SU-DHL-6 (cell line): ENCODE data around the gene ELP6.

Source experiments
- H2AFZ ChIP-seq: fragments of 200-600 bp; sonication (generic); 2 replicates; pipeline ENCODE4 v1.6.1; 2014; ENCODE audit warnings: low read depth, mild to moderate bottlenecking, moderate library complexity, mixed read lengths, antibody characterized with exemption, low read length; ENCODE audit not compliant: severe bottlenecking
- H3F3A ChIP-seq: fragments of 200-600 bp; shearing (Covaris generic); 2 replicates; pipeline ENCODE4 v1.6.0; 2016; ENCODE audit warnings: antibody characterized with exemption, mild to moderate bottlenecking; ENCODE audit not compliant: insufficient read depth
- H3K27ac ChIP-seq: fragments of 200-600 bp; sonication (generic); 2 replicates; pipeline ENCODE4 v1.5.1; 2016; ENCODE audit warnings: low read depth, mild to moderate bottlenecking, low read length, moderate library complexity, mixed read lengths
- H3K27me3 ChIP-seq: fragments of 200-600 bp; sonication (generic), shearing (Covaris generic); 2 replicates; pipeline ENCODE4 v1.6.0; 2014; ENCODE audit warnings: mild to moderate bottlenecking, low read length
- H3K36me3 ChIP-seq: fragments of 200-600 bp; sonication (generic); 2 replicates; pipeline ENCODE4 v1.6.1; 2014; ENCODE audit warnings: mild to moderate bottlenecking, low read length, mixed read lengths
- H3K4me2 ChIP-seq: fragments of 300-600, 200-600 bp; shearing (Covaris generic), sonication (generic); 2 replicates; pipeline ENCODE4 v1.6.0; 2014; ENCODE audit warnings: low read length, low read depth, mild to moderate bottlenecking; ENCODE audit not compliant: poor library complexity, severe bottlenecking
- H3K4me3 ChIP-seq: fragments of 200-600 bp; sonication (generic); 2 replicates; pipeline ENCODE4 v1.5.1; 2014; ENCODE audit warnings: antibody characterized with exemption, low read length, mild to moderate bottlenecking, mixed read lengths; ENCODE audit not compliant: insufficient read depth, poor library complexity, severe bottlenecking
- H3K79me2 ChIP-seq: fragments of 200-600 bp; sonication (generic); 2 replicates; pipeline ENCODE4 v1.6.1; 2014; ENCODE audit warnings: mild to moderate bottlenecking, low read length, moderate library complexity; ENCODE audit not compliant: insufficient read depth
- H3K9ac ChIP-seq: fragments of 200-600 bp; sonication (generic); 2 replicates; pipeline ENCODE4 v1.7.0; 2014; ENCODE audit warnings: mild to moderate bottlenecking, low read length
- H3K9me2 ChIP-seq: fragments of 200-600 bp; sonication (generic); replicated peaks from 2 replicates; pipeline ENCODE4 v1.6.1; 2014; ENCODE audit warnings: low read length; ENCODE audit not compliant: insufficient read depth
- H3K9me3 ChIP-seq: fragments of 200-600 bp; sonication (generic); 2 replicates; pipeline ENCODE4 v1.6.1; 2014; ENCODE audit warnings: low read length, mixed read lengths; ENCODE audit not compliant: insufficient read depth
- H4K20me1 ChIP-seq: fragments of 200-600 bp; sonication (generic); 2 replicates; pipeline ENCODE4 v1.6.1; 2014; ENCODE audit warnings: low read depth, mild to moderate bottlenecking, antibody characterized with exemption, low read length, moderate library complexity, mixed read lengths
- CTCF ChIP-seq: fragments of 200-600 bp; sonication (generic); IDR thresholded peaks from one replicate; pipeline ENCODE4 v1.5.1; 2017; ENCODE audit warnings: antibody characterized with exemption, mild to moderate bottlenecking, low read length, moderate library complexity; ENCODE audit not compliant: insufficient read depth, poor library complexity, severe bottlenecking
- EZH2phosphoT487 ChIP-seq: fragments of 200-600 bp; sonication (generic), shearing (Covaris generic); conservative IDR thresholded peaks from 2 replicates; pipeline ENCODE4 v1.6.1; 2018; ENCODE audit warnings: mild to moderate bottlenecking, antibody characterized with exemption, low read length, moderate library complexity, mixed read lengths

The ELP6 gene

GRCh38 chr3:47491777-47492176, 21.7 kb downstream of the ELP6 start:
- H3K79me2 ChIP-seq, result no peaks in the 10 kb centered on the region
- no peak overlapping the region for H3K4me2 ChIP-seq
- H3K9me2 ChIP-seq, result no peaks in the 10 kb centered on the region
- no peak overlapping the region for H2AFZ ChIP-seq
- no peaks in the 10 kb centered on the region for H4K20me1 ChIP-seq
- no peak for TF ChIP-seq EZH2phosphoT487
- TF ChIP-seq CTCF, result no peak
- no peak overlapping the region for H3K27ac ChIP-seq
- H3K9ac ChIP-seq, result no peak overlapping the region
- no peak overlapping the region for H3K4me3 ChIP-seq
- no peaks in the 10 kb centered on the region for H3K27me3 ChIP-seq
- peaks cover 7% of the 10 kb centered on the region; the same call in 1 of the 2 replicates for H3K36me3 ChIP-seq
- H3F3A ChIP-seq, result no peaks in the 10 kb centered on the region
- H3K9me3 ChIP-seq, result no peaks in the 10 kb centered on the region

- Histone ChIP-seq H3K4me3 (no peak overlapping the region), H3K36me3 (peaks cover 7% of the 10 kb centered on the region; the same call in 1 of the 2 replicates), H4K20me1 (no peaks in the 10 kb centered on the region), H3K79me2 (no peaks in the 10 kb centered on the region), H3F3A (no peaks in the 10 kb centered on the region), H3K9ac (no peak overlapping the region), H2AFZ (no peak overlapping the region), H3K4me2 (no peak overlapping the region), H3K9me3 (no peaks in the 10 kb centered on the region), H3K27ac (no peak overlapping the region), H3K9me2 (no peaks in the 10 kb centered on the region), H3K27me3 (no peaks in the 10 kb centered on the region)
- TF ChIP-seq CTCF (no peak), EZH2phosphoT487 (no peak)
These were observed 22.3 kb downstream of the ELP6 start for GRCh38 chr3:47491186-47491585.

GRCh38 chr3:47487265-47487664, 26.2 kb downstream of the ELP6 start:
- Histone ChIP-seq H3K9me3 (no peaks in the 10 kb centered on the region), H3K27me3 (no peaks in the 10 kb centered on the region), H3K4me3 (no peak overlapping the region), H4K20me1 (no peaks in the 10 kb centered on the region), H3K36me3 (no peaks in the 10 kb centered on the region), H3K79me2 (no peaks in the 10 kb centered on the region), H3F3A (peaks cover 5% of the 10 kb centered on the region), H3K9me2 (no peaks in the 10 kb centered on the region), H3K4me2 (no peak overlapping the region), H2AFZ (no peak overlapping the region), H3K27ac (no peak overlapping the region), H3K9ac (no peak overlapping the region)
- TF ChIP-seq EZH2phosphoT487 (no peak), CTCF (no peak)
